HG03442 (cell line): ENCODE results near the gene AGBL5.
"Not testable (repeated sequence)": the region's sequence is repeated elsewhere in the genome, so short reads cannot be mapped to it uniquely, and the experiment has no call there.

Experiments used
- ATAC-seq: cut with Tn5 transposase; IDR thresholded peaks from one replicate; pipeline ENCODE4 v1.9.1; 2021; ENCODE audit warnings: mild to moderate bottlenecking, moderate library complexity; ENCODE audit not compliant: unreplicated experiment

AGBL5 gene

GRCh38 chr2:27115519-27115918, 64.1 kb downstream of the AGBL5 start:
- ATAC-seq = no peak

GRCh38 chr2:27117995-27118524, 66.6 kb downstream of the AGBL5 start:
- no peak for ATAC-seq

GRCh38 chr2:27118525-27119329, 67.3 kb downstream of the AGBL5 start, which contains the start of gene CGREF1:
Gene CGREF1 (minus strand): TSS chr2:27119128. CDS start chr2:27104366, 14,762 bp downstream.
- no peak for ATAC-seq

- not testable (repeated sequence) for ATAC-seq
Measured at GRCh38 chr2:27119330-27119670, 67.8 kb downstream of the AGBL5 start.
